Mesendoderm (in vitro differentiated cells): ENCODE results near the gene GTF2H3. TPM values are rescaled to one million over a fixed set of nuclear protein-coding genes. Genes with fewer than 3 reads are reported as not detected.

ENCODE experiments used
- small RNA-seq: library from polyadenylated mRNA; stranded (forward); fragments of <200 nt; extraction: miRNeasy Mini kit (QIAGEN cat#:217004); gene quantifications from one replicate; pipeline ENCODE3, GENCODE V24; 2013; ENCODE audit not compliant: insufficient read depth

GTF2H3 gene

Small RNA genes within 50 kb of the gene (small RNA-seq; reads per million reads assigned to genes)
- gene SNORA9B, result not detected
